Smooth muscle cell of the brain vasculature (primary cell): Measurements from ENCODE around the gene SLC38A11.

ENCODE experiments used
- DNase-seq: peaks from one replicate; pipeline ENCODE4 v3.0.0-alpha.2; 2012; ENCODE audit warnings: low read depth, low spot score

SLC38A11 gene

DNA sequence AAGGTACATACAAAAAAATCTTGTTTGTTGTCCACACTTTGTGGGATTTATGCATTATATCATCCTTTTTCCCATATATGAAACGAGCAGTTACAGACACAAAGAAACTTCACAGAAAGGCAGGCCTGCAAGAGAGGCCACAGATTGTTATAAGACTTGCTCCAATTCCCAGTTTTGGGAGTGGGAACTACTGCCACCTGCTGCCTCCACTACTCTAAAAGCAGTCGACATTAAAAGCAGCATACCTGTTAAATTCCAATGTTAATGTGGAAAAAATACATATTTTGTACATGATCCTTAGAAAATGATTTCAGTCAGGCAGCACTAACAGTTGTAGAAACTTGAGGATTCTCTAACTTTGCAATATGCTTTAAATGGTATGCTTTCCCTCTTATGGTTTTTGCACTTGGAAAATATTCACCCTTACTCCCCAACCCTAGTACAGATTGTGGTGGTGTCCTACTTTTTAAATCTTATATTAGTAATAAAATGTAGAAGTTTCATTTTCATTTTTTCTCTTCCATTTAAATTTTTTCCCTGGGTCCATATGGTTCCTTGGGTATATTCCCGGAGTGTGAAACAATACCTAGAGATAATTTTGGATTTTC, 37.9 kb downstream of the SLC38A11 start:
- no peak for DNase-seq

DNA sequence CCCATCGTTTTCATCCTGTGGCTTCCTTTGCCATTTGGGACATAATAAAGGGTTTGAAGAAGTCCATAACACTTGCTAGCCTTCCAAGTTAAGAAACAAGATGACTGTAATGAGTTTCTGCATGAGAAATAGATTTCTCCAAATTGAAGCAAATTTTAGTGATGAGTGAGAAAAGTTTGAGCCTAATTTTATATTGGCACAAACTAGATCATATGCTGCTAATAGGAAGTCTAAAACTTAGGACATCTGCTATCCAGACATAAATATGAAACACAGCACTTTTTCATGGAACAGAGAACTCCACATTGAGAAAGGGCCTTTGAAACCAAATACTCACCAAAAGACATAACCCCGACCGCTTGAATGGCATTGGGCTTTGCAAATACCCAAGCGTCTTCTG, 39.8 kb downstream of the SLC38A11 start:
- no peak for DNase-seq

DNA sequence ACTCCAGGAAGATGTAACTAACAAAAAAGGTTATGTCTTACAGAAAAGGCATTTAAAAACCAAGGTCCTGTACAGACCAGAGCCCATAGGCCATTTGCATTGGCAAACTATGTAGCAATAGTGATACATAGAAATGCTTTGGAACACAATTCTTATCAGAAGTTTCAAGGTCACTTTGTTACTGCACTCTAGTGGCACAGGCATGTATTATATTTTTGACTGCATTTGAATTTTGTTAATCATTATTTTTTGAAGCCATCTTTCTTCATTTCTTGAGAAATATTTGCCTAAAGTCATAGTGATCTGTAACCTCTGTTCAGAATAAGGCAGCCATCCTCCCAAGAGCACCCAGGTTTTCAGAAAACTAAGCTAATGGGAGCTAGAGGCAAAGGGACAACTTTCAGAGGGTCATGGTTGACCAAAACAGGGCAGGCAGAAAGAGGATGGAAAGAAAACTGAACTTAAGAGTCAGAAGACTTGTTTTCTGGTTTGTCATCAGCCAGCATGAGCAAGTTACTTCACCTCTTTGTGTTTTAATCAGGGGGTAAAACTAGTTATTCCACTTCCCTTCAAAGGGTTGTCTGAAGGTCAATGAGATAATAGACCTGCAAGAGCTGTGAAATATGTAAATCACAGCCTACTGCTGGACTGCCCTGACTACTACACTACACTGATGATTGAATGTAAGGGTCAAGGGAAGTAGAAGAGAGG, 41.5 kb downstream of the SLC38A11 start:
- no peak for DNase-seq

DNA sequence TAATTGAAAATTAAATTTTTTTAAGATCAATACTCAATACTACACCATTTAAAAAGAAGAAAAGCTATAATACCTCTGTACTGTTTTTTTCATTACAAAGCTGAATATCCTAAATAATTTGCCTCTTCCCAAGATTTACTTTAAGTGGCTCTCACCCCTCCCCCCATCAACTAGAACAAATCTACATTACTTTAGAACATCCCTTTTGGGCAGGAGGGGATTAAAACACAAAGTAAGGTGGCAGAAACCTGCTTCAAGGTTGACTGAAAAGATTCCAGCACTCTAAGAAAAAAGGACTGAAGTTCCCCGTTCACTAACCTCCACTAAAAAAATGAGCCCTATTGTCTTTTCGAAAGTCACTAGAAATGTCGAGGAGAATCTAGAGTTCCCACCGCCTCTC, 42.3 kb downstream of the SLC38A11 start:
- no peak for DNase-seq

DNA sequence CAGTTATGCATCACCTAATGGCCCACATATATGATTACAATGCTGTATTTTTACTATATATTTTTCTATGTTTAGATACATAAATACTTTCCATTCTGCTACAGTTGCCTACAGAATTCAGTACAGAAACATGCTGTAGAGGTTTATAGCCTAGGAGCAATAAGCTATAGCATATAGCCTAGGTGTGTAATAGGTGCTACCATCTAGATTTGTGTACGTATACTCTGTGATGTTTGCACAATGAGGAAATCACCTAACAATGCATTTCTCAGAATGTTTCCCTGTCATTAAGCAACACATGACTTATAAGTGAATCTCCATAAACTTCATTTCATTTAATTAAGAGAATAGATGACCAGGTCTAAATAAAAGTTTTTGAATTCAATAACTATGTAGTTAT, 43.5 kb downstream of the SLC38A11 start:
- no peak for DNase-seq

DNA sequence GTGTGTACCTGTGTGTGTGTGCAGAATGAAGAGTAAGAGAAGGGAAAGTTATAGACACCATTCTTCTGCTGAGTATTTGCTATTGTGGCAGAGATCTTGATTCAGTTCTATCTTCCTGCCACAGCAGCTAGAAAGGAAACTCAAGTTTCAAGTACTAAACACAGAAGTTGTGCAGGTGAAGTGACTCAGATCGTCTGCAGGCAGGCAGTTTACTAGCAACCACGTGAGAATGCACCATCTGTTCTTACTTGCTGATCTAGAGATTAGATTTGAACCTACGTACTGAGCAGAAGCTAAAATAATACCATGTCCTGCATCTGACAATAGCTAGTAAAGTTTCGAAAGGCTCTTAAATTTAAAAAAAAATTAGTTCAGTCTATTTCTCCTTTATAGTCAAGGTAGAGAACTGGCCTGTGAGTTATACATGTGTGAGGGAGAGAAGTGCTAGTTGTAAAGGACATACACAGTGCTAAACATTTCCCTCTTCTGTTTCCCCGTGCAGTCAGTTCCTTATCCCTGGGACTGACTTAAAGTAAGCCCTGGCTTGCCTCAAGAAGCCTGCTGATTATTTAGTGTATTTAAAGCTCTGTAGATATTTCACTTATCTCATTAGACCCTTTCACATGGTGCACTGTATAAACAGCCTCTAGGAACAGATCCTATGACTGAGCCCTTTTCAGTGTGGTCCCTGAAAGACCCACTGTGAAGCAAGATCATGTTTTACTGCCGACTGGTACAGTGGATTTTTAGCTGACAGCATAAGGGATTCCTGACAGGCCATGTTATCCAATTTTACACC, 45.0 kb downstream of the SLC38A11 start:
- no peak for DNase-seq

DNA sequence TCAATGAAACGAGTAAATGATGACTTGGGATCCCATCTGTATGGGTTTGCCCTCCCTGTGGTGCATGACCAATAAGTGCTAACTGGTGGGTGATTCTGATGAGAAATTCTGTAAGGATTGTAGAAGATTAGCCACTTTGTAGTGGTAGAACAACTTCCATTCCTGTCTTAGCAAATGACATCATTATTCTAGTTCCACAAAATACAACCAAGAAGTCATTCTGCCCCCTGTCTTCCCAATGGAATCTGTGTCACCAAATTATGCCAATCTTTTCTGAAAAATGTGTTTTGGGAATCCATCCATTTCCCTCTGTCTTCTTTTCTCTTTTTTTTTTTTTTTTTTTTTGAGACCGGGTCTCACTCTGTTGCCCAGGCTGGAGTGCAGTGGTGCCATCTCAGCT, 48.4 kb downstream of the SLC38A11 start:
- no peak for DNase-seq

DNA sequence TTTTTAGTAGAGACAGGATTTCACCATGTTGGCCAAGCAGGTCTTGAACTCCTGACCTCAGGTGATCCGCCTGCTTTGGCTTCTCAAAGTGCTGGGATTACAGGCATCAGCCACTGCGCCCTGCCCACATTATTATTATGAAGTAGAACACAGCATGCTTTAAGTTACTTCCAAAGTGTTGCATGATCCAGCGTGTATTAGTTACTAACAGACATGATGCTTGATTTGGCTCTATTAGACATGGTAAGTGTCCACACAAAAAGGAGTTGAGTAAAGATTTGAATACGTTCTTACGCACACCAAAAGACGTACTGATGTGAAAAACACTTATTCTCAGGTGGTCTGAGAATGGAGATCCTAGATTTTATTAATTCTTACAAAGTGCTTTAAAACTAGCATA, 50.0 kb downstream of the SLC38A11 start:
- DNase-seq, result no peak

DNA sequence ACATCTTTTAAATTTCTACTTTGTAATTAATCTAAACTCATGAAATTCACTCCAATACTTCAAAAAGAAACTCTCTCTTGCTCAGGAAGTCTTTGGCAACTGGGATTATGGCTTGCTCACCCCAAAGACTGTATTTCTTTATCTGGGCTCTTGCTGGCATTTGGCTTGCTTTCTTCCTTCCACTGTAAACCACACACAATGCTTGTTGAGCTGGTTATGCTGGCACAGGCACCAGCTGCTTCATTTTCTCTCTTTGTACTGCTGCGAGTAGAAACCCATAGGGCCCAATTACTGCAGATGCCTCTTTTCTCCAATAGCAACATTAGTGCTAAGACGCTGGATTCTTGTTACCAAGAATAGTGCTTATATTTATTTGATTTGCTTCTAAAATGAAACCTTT, 51.4 kb downstream of the SLC38A11 start:
- no peak for DNase-seq

DNA sequence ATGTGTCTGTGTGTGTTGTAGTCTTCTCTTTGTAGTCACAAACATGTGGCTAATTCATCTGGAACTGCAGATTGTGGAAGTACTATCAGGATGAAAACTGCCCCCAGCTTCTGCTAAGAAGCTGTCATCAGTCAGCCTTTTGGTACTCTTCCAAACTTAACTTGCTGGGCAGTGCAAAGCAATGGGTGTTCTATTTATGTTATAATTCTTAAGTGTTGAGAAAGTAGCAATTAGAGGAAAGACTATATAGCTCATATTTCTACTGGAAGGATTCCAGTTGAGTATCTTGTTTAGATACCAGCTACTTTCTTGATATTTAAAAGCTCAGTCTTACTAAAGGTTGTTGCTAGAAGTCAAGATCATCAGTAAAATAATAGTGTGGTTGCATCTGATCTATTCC, 52.1 kb downstream of the SLC38A11 start:
- DNase-seq, result no peak

DNA sequence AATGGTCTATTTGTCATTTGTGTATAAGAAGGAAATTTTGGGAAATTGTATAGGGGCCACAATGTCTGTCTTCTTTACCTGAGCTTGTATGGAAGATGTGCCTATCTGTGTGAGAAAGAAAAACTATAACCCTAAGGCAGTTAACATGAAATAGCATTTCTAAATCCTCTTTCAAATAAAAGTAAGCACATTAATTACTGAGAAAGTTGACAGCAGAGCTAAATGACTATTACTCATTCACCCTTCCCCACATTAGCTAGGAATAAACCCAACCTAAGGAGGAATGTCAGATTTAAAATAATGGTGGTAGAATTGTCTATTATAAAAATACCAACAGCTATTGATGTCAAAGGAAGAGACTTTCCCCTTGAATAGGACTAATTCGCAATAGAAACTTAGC, 56.2 kb downstream of the SLC38A11 start:
- DNase-seq, result no peak

DNA sequence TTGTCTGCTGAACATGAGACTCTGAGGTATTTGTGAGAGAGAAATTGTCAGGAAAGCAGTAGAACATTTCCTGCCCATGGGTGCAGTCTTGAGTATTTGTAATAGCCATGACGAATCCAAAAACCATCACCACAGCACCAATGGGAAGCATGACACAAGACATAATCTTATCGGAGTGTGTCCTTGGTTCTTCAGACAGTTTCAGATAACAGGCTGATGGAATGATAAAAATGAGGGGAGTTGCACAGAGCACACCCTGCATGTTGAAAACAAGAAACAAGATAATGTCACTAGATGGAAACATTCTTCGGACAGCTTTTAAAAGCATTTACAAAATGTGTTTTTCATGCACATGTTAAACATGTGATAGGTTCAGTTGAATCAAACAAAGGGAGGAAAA, 56.9 kb downstream of the SLC38A11 start:
- DNase-seq, result no peak

DNA sequence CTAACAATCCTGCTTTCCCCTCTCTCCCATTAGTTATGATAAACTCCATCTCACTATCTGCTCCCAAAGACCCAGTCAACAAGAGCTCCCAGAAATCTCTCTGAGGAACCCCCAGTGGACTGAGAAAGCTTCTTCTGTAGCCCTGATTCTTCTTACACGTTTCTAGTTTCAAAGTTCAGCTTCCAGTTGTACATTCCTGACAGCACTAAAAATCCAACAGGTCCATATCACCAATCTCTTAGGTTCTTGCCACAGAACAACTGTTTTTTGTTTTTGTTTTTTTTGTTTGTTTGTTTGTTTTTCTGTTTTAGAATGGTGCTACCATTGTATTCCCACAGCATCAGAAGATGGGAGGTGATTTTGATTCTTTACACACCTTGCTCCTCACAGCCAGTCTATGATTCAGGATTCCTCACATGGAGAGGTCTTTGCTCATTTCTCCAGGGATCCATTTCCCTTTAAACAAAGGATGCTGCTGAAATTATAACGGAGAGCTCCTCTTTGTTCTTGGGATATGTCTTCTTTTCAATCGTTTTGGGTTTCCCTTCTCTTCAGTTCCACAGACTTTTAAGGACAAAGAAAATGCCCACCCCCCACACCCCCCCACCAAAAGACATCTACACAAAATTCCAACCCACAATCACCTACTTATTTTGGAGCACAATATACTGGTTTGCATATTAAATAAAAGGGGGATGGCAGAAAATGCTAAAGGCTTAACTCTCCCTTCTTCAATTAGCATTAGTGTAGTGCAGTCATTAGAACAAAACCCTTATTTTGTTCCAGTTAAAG, 57.7 kb downstream of the SLC38A11 start:
- no peak for DNase-seq

DNA sequence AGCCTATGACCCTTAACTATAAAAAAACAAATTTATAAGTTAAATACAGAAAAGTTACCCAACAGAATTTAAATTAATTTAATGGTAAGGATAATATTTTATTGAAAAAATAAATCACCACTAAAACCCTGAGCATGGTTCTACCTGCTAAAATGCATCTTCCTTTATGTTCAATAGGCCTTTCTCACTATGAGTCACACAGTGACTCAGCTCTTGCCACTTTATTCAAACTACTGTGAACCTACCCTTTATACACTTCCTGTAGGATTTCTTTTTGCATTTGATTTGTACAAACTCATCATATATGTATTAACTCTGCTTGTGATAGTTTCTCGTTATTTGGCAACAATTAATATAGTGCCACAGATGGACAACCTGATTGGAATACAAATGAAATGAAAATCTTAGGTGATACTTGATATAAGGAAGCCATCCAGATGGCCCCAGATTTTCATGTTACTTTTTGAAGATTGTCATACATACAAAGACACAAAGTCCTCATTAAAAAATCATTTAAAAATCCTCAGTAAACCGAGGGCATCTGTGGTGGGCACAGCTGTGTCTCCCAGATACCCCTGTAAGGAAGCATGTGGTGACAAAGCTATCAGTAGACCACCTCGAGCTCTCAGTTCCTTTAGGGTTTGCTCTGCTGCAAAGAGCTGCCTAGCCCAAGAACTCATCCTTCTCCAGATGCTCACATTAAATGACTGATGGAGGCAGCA, 58.5 kb downstream of the SLC38A11 start:
- DNase-seq, result no peak

DNA sequence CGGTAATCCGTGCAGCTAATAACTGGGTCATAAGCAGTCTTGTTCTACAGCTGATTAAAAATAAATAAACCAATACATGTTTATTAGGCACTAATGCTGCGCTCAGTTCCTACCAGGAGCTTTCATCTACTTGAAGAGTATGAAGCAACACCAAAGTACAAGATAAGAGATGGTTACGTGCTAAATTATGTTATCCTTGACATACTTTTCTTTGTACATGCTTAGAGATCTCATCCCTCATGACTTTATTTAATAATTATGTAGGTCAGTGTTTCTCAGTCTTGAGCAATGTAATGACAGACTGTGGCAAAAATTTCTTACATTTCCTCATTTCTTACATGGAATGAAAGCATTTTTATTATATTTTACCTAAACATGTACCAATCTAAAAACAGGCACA, 59.1 kb downstream of the SLC38A11 start:
- no peak for DNase-seq

DNA sequence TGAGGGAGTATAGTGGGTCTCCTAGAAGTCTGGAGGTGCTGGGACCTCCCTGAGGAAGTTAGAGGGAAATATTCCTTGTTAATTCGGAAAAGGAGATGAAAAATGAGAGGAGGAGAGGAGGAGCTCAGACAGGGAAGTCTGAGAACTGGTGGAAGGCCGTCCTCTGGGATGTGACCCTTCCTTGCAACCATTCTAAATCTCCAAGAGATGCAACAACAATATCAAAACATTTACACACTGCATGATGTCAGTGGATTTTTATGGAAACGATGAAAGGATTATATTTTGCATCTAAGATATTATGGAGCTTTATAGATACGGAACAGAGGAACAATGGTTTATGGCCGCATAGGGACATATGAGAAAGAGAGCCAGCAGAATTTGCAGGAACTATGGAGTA, 63.9 kb downstream of the SLC38A11 start:
- no peak for DNase-seq

DNA sequence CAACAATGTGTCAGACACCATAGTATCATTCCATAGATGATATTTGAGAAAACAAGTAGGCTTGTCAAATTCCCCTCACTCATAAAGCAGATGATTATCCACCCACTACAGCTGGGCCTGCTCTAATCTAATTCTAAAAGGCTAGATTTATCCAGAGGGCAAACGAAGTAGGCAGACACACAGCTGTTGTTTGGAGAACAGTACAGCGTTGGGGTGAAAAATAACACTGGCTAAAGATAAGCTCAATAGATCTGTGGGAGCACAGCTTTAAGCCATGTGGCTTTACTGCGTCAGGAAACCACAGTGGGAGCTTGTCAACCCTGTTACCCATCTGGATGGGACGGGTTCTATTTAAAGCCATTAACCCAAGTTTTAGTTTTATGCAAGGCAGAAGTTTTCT, 64.8 kb downstream of the SLC38A11 start:
- DNase-seq, result no peak

DNA sequence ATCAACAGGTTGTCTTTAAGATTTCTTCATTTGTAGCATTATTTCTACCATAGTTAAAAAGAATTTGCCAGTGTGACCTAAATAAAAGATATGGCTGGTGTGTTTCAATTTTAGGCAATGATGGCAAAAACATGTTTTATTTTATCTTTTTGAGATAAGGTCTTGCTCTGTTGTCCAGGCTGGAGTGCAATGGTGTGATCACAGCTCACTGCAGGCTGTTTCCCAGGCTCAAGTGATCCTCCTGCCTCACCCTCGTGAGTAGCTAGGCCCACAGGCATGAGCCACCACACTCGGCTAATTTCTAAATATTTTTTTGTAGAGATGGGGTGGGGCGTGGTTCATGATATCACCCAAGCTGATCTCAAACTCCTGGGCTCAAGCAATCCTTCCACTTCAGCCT, 66.7 kb downstream of the SLC38A11 start:
- no peak for DNase-seq

DNA sequence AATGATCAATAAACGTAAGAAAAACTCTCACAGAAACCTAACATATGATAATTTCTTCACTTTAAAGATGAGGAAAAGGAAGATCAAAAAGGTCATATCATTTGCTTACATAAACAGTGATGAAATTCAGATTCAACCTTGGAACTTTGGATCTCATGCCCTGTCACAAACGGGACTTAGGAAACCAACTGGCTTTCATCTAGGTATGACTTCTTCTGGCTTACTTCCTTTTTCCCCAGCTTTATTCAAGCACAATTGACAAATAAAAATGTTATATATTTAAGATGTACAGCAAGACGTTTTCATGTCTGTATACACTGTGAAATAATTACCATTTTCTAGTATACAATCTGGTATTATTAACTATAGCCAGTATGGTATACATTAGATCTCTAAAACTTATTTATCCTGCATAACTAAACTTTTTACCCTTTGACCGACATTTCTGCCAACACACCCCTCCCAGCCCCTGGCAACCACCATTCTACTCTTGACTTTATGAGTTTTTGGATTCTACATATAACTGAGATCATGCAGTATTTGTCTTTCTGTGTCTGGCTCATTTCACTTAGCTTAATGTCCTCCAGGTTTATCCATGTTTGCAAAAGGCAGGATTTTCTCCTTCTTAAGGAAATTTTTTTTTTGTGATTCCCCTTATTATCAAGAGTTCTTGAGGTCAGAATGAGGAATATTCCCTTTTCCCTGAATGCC, 67.7 kb downstream of the SLC38A11 start:
- no peak for DNase-seq

DNA sequence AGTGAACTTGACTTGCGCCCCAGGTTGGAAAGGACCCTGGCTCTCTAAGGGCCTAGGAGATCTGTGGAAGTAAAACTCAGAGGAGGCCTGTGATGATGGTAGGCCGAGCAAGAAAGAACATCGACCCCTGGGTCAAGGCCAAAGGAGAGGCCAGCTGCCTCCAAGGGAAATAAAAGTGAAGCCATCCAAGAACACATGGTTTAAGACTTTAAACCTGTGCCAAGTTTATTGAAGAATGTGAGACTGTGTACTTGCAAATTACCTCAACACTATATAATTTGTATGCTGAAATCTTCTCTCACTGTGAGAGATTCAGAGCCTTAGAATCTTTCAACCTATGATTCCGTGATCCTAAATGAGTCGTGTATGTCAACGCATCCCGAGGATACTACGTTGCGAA, 73.0 kb downstream of the SLC38A11 start:
- no peak for DNase-seq

DNA sequence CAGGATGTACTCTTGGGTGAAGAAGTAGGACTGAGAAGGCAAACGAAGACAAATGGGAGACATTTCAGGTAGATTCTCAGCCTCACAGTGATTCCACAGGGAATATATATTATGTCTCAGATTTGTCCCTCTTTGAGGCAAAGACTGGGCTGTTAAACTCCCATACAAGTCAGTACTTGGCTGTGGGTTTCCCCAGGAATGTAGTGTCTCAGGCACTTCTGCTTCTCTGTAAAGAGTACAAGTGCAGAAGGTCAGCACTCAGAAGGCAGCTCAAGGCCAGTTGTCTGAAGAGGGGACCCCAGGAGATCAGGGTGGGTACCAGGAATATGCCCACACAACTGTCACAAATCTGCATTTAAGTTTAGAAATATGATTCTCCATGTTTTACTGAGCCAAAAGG, 73.8 kb downstream of the SLC38A11 start:
- DNase-seq, result no peak
